Neuronal stem cell (in vitro differentiated cells): ENCODE measurements around the gene APOBEC3A.

Experiments used
- DNase-seq: peaks from one replicate; pipeline ENCODE4 v3.0.0-alpha.2; 2013; ENCODE audit warnings: low spot score
- H2AFZ ChIP-seq: one replicate; pipeline ENCODE4 v1.6.1; 2013; ENCODE audit warnings: mild to moderate bottlenecking, low read length, inconsistent platforms
- H2AK5ac ChIP-seq: 2 replicates; pipeline ENCODE4 v1.6.1; 2013; ENCODE audit warnings: low read depth, mild to moderate bottlenecking, inconsistent platforms, low read length, moderate library complexity, mixed read lengths
- H2BK120ac ChIP-seq: 2 replicates; pipeline ENCODE4 v1.6.1; 2013; ENCODE audit warnings: low read depth, mild to moderate bottlenecking, inconsistent platforms, low read length, moderate library complexity, mixed read lengths
- H2BK12ac ChIP-seq: one replicate; pipeline ENCODE4 v1.6.1; 2013; ENCODE audit warnings: low read length, inconsistent platforms
- H2BK15ac ChIP-seq: 2 replicates; pipeline ENCODE4 v1.6.1; 2013; ENCODE audit warnings: mild to moderate bottlenecking, low read length, inconsistent platforms, mixed read lengths
- H2BK5ac ChIP-seq: one replicate; pipeline ENCODE4 v1.6.1; 2013; ENCODE audit warnings: inconsistent platforms, mild to moderate bottlenecking, low read length, moderate library complexity
- H3K14ac ChIP-seq: one replicate; pipeline ENCODE4 v1.6.1; 2013; ENCODE audit warnings: low read length, inconsistent platforms
- H3K18ac ChIP-seq: 2 replicates; pipeline ENCODE4 v1.6.1; 2013; ENCODE audit warnings: low read length, inconsistent platforms
- H3K23ac ChIP-seq: 2 replicates; pipeline ENCODE4 v1.6.1; 2013; ENCODE audit warnings: low read depth, mild to moderate bottlenecking, mixed read lengths, low read length, inconsistent platforms; ENCODE audit not compliant: poor library complexity
- H3K27ac ChIP-seq: replicated peaks from 3 replicates; pipeline ENCODE4 v1.5.1; 2013; ENCODE audit warnings: low read length, inconsistent platforms
- H3K27me3 ChIP-seq, 3 experiments: 2 replicates each; pipeline ENCODE4 v1.6.1; 2013; ENCODE audit warnings: low read length in 3 of 3, mild to moderate bottlenecking in 2 of 3, inconsistent platforms in 1 of 3, low read depth in 1 of 3, mixed read lengths in 1 of 3, moderate library complexity in 1 of 3; ENCODE audit not compliant: control insufficient read depth in 3 of 3, insufficient read depth in 3 of 3
- H3K36me3 ChIP-seq, 2 donors: replicated peaks in 1 of 2; 2 replicates each; pipeline ENCODE4 v1.6.1; 2013; ENCODE audit warnings: low read length in 2 of 2; ENCODE audit not compliant: control insufficient read depth in 2 of 2, insufficient read depth in 2 of 2
- H3K4ac ChIP-seq: 2 replicates; pipeline ENCODE4 v1.6.1; 2013; ENCODE audit warnings: inconsistent platforms, mild to moderate bottlenecking, low read length, moderate library complexity
- H3K4me1 ChIP-seq, 2 donors: 1 replicate in 1 of 2; 2 replicates in 1 of 2; pipeline ENCODE4 v1.6.1; 2013; ENCODE audit warnings: low read length in 2 of 2, low read depth in 1 of 2; ENCODE audit not compliant: control insufficient read depth in 2 of 2, insufficient read depth in 1 of 2
- H3K4me2 ChIP-seq: one replicate; pipeline ENCODE4 v1.6.1; 2013; ENCODE audit warnings: mild to moderate bottlenecking, low read length, inconsistent platforms; ENCODE audit not compliant: insufficient read depth, poor library complexity, severe bottlenecking
- H3K4me3 ChIP-seq, 2 donors: 2 replicates each; pipeline ENCODE4 v1.5.1; 2013; ENCODE audit warnings: low read length in 2 of 2, mild to moderate bottlenecking in 2 of 2, inconsistent platforms in 1 of 2, moderate library complexity in 1 of 2
- H3K79me1 ChIP-seq: one replicate; pipeline ENCODE4 v1.6.1; 2013; ENCODE audit warnings: low read depth, mild to moderate bottlenecking, inconsistent platforms, low read length, moderate library complexity
- H3K9ac ChIP-seq: one replicate; pipeline ENCODE4 v1.6.1; 2013; ENCODE audit warnings: mild to moderate bottlenecking, low read depth, low read length, inconsistent platforms; ENCODE audit not compliant: poor library complexity
- H3K9me3 ChIP-seq, 2 donors: replicated peaks in 1 of 2; 2 replicates each; pipeline versions ENCODE3 to v1.6.1; 2013; ENCODE audit warnings: low read length in 2 of 2, mild to moderate bottlenecking in 2 of 2, inconsistent platforms in 1 of 2, low read depth in 1 of 2, mixed read lengths in 1 of 2, moderate library complexity in 1 of 2; ENCODE audit not compliant: control insufficient read depth in 2 of 2, insufficient read depth in 1 of 2
- H4K8ac ChIP-seq: one replicate; pipeline ENCODE4 v1.6.1; 2013; ENCODE audit warnings: low read depth, mild to moderate bottlenecking, inconsistent platforms, low read length, moderate library complexity
- H4K91ac ChIP-seq: one replicate; pipeline ENCODE4 v1.6.1; 2013; ENCODE audit warnings: low read length, low read depth, mild to moderate bottlenecking, inconsistent platforms; ENCODE audit not compliant: poor library complexity
- WGBS, 2 donors: extraction: QIAGEN DNeasy Blood & Tissue Kit; methylation state at CpG; one replicate each; pipeline ENCODE4 v1.1.7; 2013; ENCODE audit warnings: missing lambda C conversion rate in 2 of 2, mixed read lengths in 1 of 2; ENCODE audit not compliant: insufficient read length in 2 of 2, insufficient replicate concordance in 1 of 2; ENCODE audit errors: extremely low coverage in 2 of 2; 5-methylcytosine and 5-hydroxymethylcytosine counted together

APOBEC3A gene

GRCh38 chr22:38935616-38936015 lies 21.8 kb upstream of the APOBEC3A start:
- peaks cover 2% of the 10 kb centered on the region for H3K79me1 ChIP-seq
- peaks cover 0 to 18% (median 0%) of the 10 kb centered on the region in 3 experiments for H3K27me3 ChIP-seq
- H3K18ac ChIP-seq, result no peak overlapping the region
- H3K9me3 ChIP-seq, result peaks cover 0 to 5% of the 10 kb centered on the region in 2 donors
- H2BK5ac ChIP-seq, result no peak overlapping the region
- peaks cover 0 to 3% of the 10 kb centered on the region in 2 donors for H3K4me1 ChIP-seq
- H3K27ac ChIP-seq, result no peak overlapping the region
- no peak overlapping the region for H3K9ac ChIP-seq
- no peak overlapping the region for H3K14ac ChIP-seq
- no peak overlapping the region for H3K23ac ChIP-seq
- no peak overlapping the region for H2BK15ac ChIP-seq
- no peak overlapping the region for H2AK5ac ChIP-seq
- H3K4ac ChIP-seq, result no peak overlapping the region
- no peak overlapping the region for H4K91ac ChIP-seq
- WGBS, 2 donors, result no CpG with 5 or more reads among the region's 13 CpGs
- no peak overlapping the region for H4K8ac ChIP-seq
- H2AFZ ChIP-seq, result no peak overlapping the region
- H2BK12ac ChIP-seq, result no peak overlapping the region
- H2BK120ac ChIP-seq, result no peak overlapping the region
- DNase-seq, result no peak
- no peak overlapping the region for H3K4me2 ChIP-seq
- H3K4me3 ChIP-seq, result no peak overlapping the region
- no peaks in the 10 kb centered on the region for H3K36me3 ChIP-seq

GRCh38 chr22:38936562-38936961 lies 20.8 kb upstream of the APOBEC3A start:
- Histone ChIP-seq H2AFZ (no peak overlapping the region), H3K18ac (peak overlapping the region; percentile 67), H3K23ac (no peak overlapping the region), H3K36me3 (no peaks in the 10 kb centered on the region), H3K4me3 (peak overlapping the region in 1 of 2 donors; percentile 43), H4K8ac (no peak overlapping the region), H4K91ac (no peak overlapping the region), H3K4me1 (peaks cover 0 to 3% of the 10 kb centered on the region in 2 donors), H3K9me3 (peaks cover 0 to 5% of the 10 kb centered on the region in 2 donors), H3K4me2 (no peak overlapping the region), H2BK12ac (no peak overlapping the region), H3K27ac (no peak overlapping the region), H3K9ac (no peak overlapping the region), H2BK15ac (peak overlapping the region; percentile 10), H2BK120ac (no peak overlapping the region), H3K27me3 (peaks cover 0 to 23% (median 0%) of the 10 kb centered on the region in 3 experiments), H2BK5ac (no peak overlapping the region), H3K14ac (peak overlapping the region; percentile 10), H2AK5ac (no peak overlapping the region), H3K4ac (no peak overlapping the region), H3K79me1 (peaks cover 2% of the 10 kb centered on the region)
- no peak for DNase-seq
- no CpG with 5 or more reads among the region's 17 CpGs for WGBS, 2 donors

GRCh38 chr22:38937036-38937435 lies 20.4 kb upstream of the APOBEC3A start:
- no peak overlapping the region for H3K4me2 ChIP-seq
- WGBS, 2 donors, result no CpG with 5 or more reads among the region's 4 CpGs
- H2BK5ac ChIP-seq, result no peak overlapping the region
- no peak for DNase-seq
- H3K4ac ChIP-seq, result no peak overlapping the region
- no peak overlapping the region for H2AK5ac ChIP-seq
- H3K23ac ChIP-seq, result no peak overlapping the region
- H3K18ac ChIP-seq, result peak overlapping the region; percentile 67
- peaks cover 0 to 27% (median 0%) of the 10 kb centered on the region in 3 experiments for H3K27me3 ChIP-seq
- H3K27ac ChIP-seq, result no peak overlapping the region
- peaks cover 0 to 5% of the 10 kb centered on the region in 2 donors for H3K9me3 ChIP-seq
- H3K4me1 ChIP-seq, result peaks cover 0 to 3% of the 10 kb centered on the region in 2 donors
- H3K14ac ChIP-seq, result no peak overlapping the region
- H4K8ac ChIP-seq, result no peak overlapping the region
- H3K4me3 ChIP-seq, result no peak overlapping the region
- no peak overlapping the region for H3K9ac ChIP-seq
- no peak overlapping the region for H4K91ac ChIP-seq
- no peak overlapping the region for H2AFZ ChIP-seq
- H2BK12ac ChIP-seq, result no peak overlapping the region
- no peak overlapping the region for H2BK120ac ChIP-seq
- H3K36me3 ChIP-seq, result no peaks in the 10 kb centered on the region
- H3K79me1 ChIP-seq, result peaks cover 2% of the 10 kb centered on the region
- H2BK15ac ChIP-seq, result no peak overlapping the region

- Histone ChIP-seq H3K14ac (peak overlapping the region; percentile 83), H3K9ac (peak overlapping the region; percentile 85), H3K23ac (peak overlapping the region; percentile 22), H3K27me3 (peaks cover 0 to 29% (median 0%) of the 10 kb centered on the region in 3 experiments), H3K4me1 (peaks cover 0 to 3% of the 10 kb centered on the region in 2 donors), H3K18ac (no peak overlapping the region), H3K4ac (no peak overlapping the region), H2BK120ac (no peak overlapping the region), H4K8ac (peak overlapping the region; percentile 98), H3K79me1 (peaks cover 2% of the 10 kb centered on the region), H2BK12ac (no peak overlapping the region), H3K36me3 (no peaks in the 10 kb centered on the region), H4K91ac (no peak overlapping the region), H3K9me3 (peaks cover 0 to 5% of the 10 kb centered on the region in 2 donors), H2AK5ac (no peak overlapping the region), H3K4me3 (peak overlapping the region in 1 of 2 donors; percentile 69), H3K4me2 (no peak overlapping the region), H3K27ac (no peak overlapping the region), H2AFZ (no peak overlapping the region), H2BK5ac (no peak overlapping the region), H2BK15ac (no peak overlapping the region)
- DNase-seq, result no peak
- WGBS, 2 donors, result no CpG with 5 or more reads among the region's 12 CpGs
These were observed 19.9 kb upstream of the APOBEC3A start for GRCh38 chr22:38937541-38937940.
